Measurements from ENCODE around the gene ADGRV1.
"Not testable (repeated sequence)": the region's sequence is repeated elsewhere in the genome, so short reads cannot be mapped to it uniquely, and the experiment has no call there.

Gene ADGRV1

GRCh38 chr5:90916947-90917800 lies 358.6 kb downstream of the ADGRV1 start:
- Mint-ChIP-seq H3K27ac (peak overlapping the region in 1 of 3 experiments; percentile 11), H3K36me3 (ENCODE audit: low read depth) (peaks cover 4% of the 10 kb centered on the region), H3K27me3 (ENCODE audit: low read depth) (no peaks in the 10 kb centered on the region), H3K9me3 (peaks cover 2% of the 10 kb centered on the region), H3K4me3 (no peak overlapping the region), H3K4me1 (peaks cover 22% of the 10 kb centered on the region)
- no peak for TF ChIP-seq CTCF (IDR thresholded peaks at IDR 0.05; ENCODE audit: unreplicated experiment in 3 of 3)

- Mint-ChIP-seq H3K9me3 (peaks cover 2% of the 10 kb centered on the region), H3K27ac (peak overlapping the region in 1 of 3 experiments; percentile 11)
Measured at GRCh38 chr5:90917928-90918668, 359.5 kb downstream of the ADGRV1 start.

GRCh38 chr5:90921418-90921973 lies 362.9 kb downstream of the ADGRV1 start:
- Mint-ChIP-seq H3K4me1 (peaks cover 14% of the 10 kb centered on the region), H3K9me3 (peaks cover 2% of the 10 kb centered on the region), H3K36me3 (ENCODE audit: low read depth) (peaks cover 11% of the 10 kb centered on the region), H3K4me3 (no peak overlapping the region), H3K27ac (peak overlapping the region in 1 of 3 experiments; percentile 48), H3K27me3 (ENCODE audit: low read depth) (no peaks in the 10 kb centered on the region)
- no peak for TF ChIP-seq CTCF (IDR thresholded peaks at IDR 0.05; ENCODE audit: unreplicated experiment in 3 of 3)

More at GRCh38 chr5:90917928-90918668, 359.5 kb downstream of the ADGRV1 start:
- H3K4me3 Mint-ChIP-seq, result no peak overlapping the region
- no peaks in the 10 kb centered on the region for H3K27me3 Mint-ChIP-seq (ENCODE audit: low read depth)
- TF ChIP-seq CTCF (IDR thresholded peaks at IDR 0.05; ENCODE audit: unreplicated experiment in 3 of 3), result no peak
- peaks cover 11% of the 10 kb centered on the region for H3K36me3 Mint-ChIP-seq (ENCODE audit: low read depth)
- H3K4me1 Mint-ChIP-seq, result peaks cover 22% of the 10 kb centered on the region

- H3K4me3 Mint-ChIP-seq; H3K27ac Mint-ChIP-seq; H3K27me3 Mint-ChIP-seq (ENCODE audit: low read depth); H3K4me1 Mint-ChIP-seq: not testable (repeated sequence)
- Mint-ChIP-seq H3K9me3 (peaks cover 13% of the 10 kb centered on the region), H3K36me3 (ENCODE audit: low read depth) (peaks cover 20% of the 10 kb centered on the region)
Measured at GRCh38 chr5:90924222-90924621, 365.6 kb downstream of the ADGRV1 start.

GRCh38 chr5:90929013-90929839 lies 370.6 kb downstream of the ADGRV1 start:
- H3K27me3 Mint-ChIP-seq (ENCODE audit: low read depth), result not testable (repeated sequence)
- H3K4me3 Mint-ChIP-seq, result peak overlapping the region; percentile 92 to 97 (median 96)
- H3K9me3 Mint-ChIP-seq, result peaks cover 14% of the 10 kb centered on the region
- peak overlapping the region; percentile 96 to 99 (median 98) for H3K27ac Mint-ChIP-seq
- peaks cover 13% of the 10 kb centered on the region for H3K36me3 Mint-ChIP-seq (ENCODE audit: low read depth)
- peaks cover 29% of the 10 kb centered on the region for H3K4me1 Mint-ChIP-seq

- H3K36me3 Mint-ChIP-seq (ENCODE audit: low read depth), result peaks cover 13% of the 10 kb centered on the region
- peak overlapping the region; percentile 66 to 97 (median 92) for H3K4me3 Mint-ChIP-seq
- peaks cover 14% of the 10 kb centered on the region for H3K9me3 Mint-ChIP-seq
- no peak overlapping the region for H3K27ac Mint-ChIP-seq
- H3K4me1 Mint-ChIP-seq, result peaks cover 35% of the 10 kb centered on the region
- TF ChIP-seq CTCF (IDR thresholded peaks at IDR 0.05; ENCODE audit: unreplicated experiment in 3 of 3), result no peak
- H3K27me3 Mint-ChIP-seq (ENCODE audit: low read depth), result no peaks in the 10 kb centered on the region
Measured at GRCh38 chr5:90930062-90930461, 371.5 kb downstream of the ADGRV1 start.
